Fibroblast of the aortic adventitia (primary cell): ENCODE measurements around the gene NPY4R2. TPM values are rescaled to one million over a fixed set of nuclear protein-coding genes. Genes with fewer than 3 reads are reported as not detected.
"Not testable (repeated sequence)": the region's sequence is repeated elsewhere in the genome, so short reads cannot be mapped to it uniquely, and the experiment has no call there.

Experiments used
- DNase-seq: peaks from one replicate; pipeline ENCODE4 v3.0.0-alpha.2; 2010; ENCODE audit warnings: low read depth
- H3K4me3 ChIP-seq: 2 replicates; pipeline ENCODE4 v1.5.1; 2011; ENCODE audit warnings: low read depth, mild to moderate bottlenecking, control low read depth, low read length, moderate library complexity
- CTCF ChIP-seq: IDR thresholded peaks from 2 replicates; pipeline ENCODE4 v1.5.1; 2011; ENCODE audit warnings: mild to moderate bottlenecking, low read length, control low read depth, inconsistent platforms; ENCODE audit not compliant: insufficient read depth
- total RNA-seq: library from RNA; depleted of rRNA; stranded (reverse); fragments of >200 nt; gene quantifications from 2 replicates; pipeline ENCODE4 v1.2.3, GENCODE V29; 2012; ENCODE audit warnings: low replicate concordance

The NPY4R2 gene
- total RNA-seq, 1 donor, result 0.09 TPM

GRCh38 chr10:47915849-47916548 lies 2.5 kb upstream of the NPY4R2 start:
- not testable (repeated sequence) for H3K4me3 ChIP-seq, DNase-seq
- TF ChIP-seq CTCF, result peak; percentile 33

GRCh38 chr10:47920610-47921009 lies 2.1 kb downstream of the NPY4R2 start:
- peak; percentile 18 for DNase-seq
- H3K4me3 ChIP-seq, result not testable (repeated sequence)

- H3K4me3 ChIP-seq, DNase-seq: not testable (repeated sequence)
These were observed 4.0 kb downstream of the NPY4R2 start for GRCh38 chr10:47922503-47922902.

GRCh38 chr10:47924628-47925027 lies 6.2 kb downstream of the NPY4R2 start:
- DNase-seq, H3K4me3 ChIP-seq: not testable (repeated sequence)

GRCh38 chr10:47927147-47927916 lies 8.9 kb downstream of the NPY4R2 start:
- DNase-seq, H3K4me3 ChIP-seq: not testable (repeated sequence)

- not testable (repeated sequence) for DNase-seq
These were observed 9.8 kb downstream of the NPY4R2 start for GRCh38 chr10:47928225-47928624.

GRCh38 chr10:47932824-47933223 lies 14.4 kb downstream of the NPY4R2 start:
- DNase-seq, H3K4me3 ChIP-seq: not testable (repeated sequence)

More at GRCh38 chr10:47928225-47928624, 9.8 kb downstream of the NPY4R2 start:
- not testable (repeated sequence) for H3K4me3 ChIP-seq

- not testable (repeated sequence) for H3K4me3 ChIP-seq, DNase-seq
These were observed 15.0 kb downstream of the NPY4R2 start for GRCh38 chr10:47933462-47933861.

GRCh38 chr10:47936772-47937228 lies 18.3 kb downstream of the NPY4R2 start:
- not testable (repeated sequence) for H3K4me3 ChIP-seq, DNase-seq

GRCh38 chr10:47937634-47938033 lies 19.2 kb downstream of the NPY4R2 start:
- DNase-seq, H3K4me3 ChIP-seq: not testable (repeated sequence)

- H3K4me3 ChIP-seq, DNase-seq: not testable (repeated sequence)
These were observed 22.4 kb downstream of the NPY4R2 start for GRCh38 chr10:47940821-47941220.

- not testable (repeated sequence) for H3K4me3 ChIP-seq, DNase-seq
These were observed 22.9 kb downstream of the NPY4R2 start for GRCh38 chr10:47941379-47941778.

GRCh38 chr10:47942351-47943019 lies 24.0 kb downstream of the NPY4R2 start:
- DNase-seq, H3K4me3 ChIP-seq: not testable (repeated sequence)

GRCh38 chr10:47943328-47943727 lies 24.9 kb downstream of the NPY4R2 start:
- not testable (repeated sequence) for H3K4me3 ChIP-seq, DNase-seq

GRCh38 chr10:47947424-47947823 lies 29.0 kb downstream of the NPY4R2 start:
- H3K4me3 ChIP-seq, DNase-seq: not testable (repeated sequence)

- DNase-seq, H3K4me3 ChIP-seq: not testable (repeated sequence)
These were observed 38.7 kb downstream of the NPY4R2 start for GRCh38 chr10:47957158-47957557.

- H3K4me3 ChIP-seq, DNase-seq: not testable (repeated sequence)
These were observed 41.2 kb downstream of the NPY4R2 start for GRCh38 chr10:47959677-47960076.

- not testable (repeated sequence) for DNase-seq, H3K4me3 ChIP-seq
These were observed 42.2 kb downstream of the NPY4R2 start for GRCh38 chr10:47960699-47961098.
